ENCODE data around the gene RAD51B.

RAD51B gene

GRCh38 chr14:68506645-68507419 lies 687.3 kb downstream of the RAD51B start:
- DNase-seq (ENCODE audit: insufficient read length, low spot score) = no peak

GRCh38 chr14:68507544-68508081 lies 688.0 kb downstream of the RAD51B start:
- peak; percentile 94 for FAIRE-seq
- no peak for DNase-seq (ENCODE audit: insufficient read length, low spot score)

More at GRCh38 chr14:68506645-68507419, 687.3 kb downstream of the RAD51B start:
- no peak for FAIRE-seq

GRCh38 chr14:68508581-68508980 lies 689.0 kb downstream of the RAD51B start:
- FAIRE-seq = no peak
- no peak for DNase-seq (ENCODE audit: insufficient read length, low spot score)

GRCh38 chr14:68509188-68509983 lies 689.8 kb downstream of the RAD51B start:
- FAIRE-seq (peak; percentile 82), DNase-seq (ENCODE audit: insufficient read length, low spot score) (no peak)

GRCh38 chr14:68510201-68511128 lies 690.9 kb downstream of the RAD51B start:
- FAIRE-seq (no peak), DNase-seq (ENCODE audit: insufficient read length, low spot score) (no peak)

- FAIRE-seq (peak; percentile 69), DNase-seq (ENCODE audit: insufficient read length, low spot score) (no peak)
Measured at GRCh38 chr14:68511129-68512047, 691.8 kb downstream of the RAD51B start.

- FAIRE-seq (peak; percentile 51), DNase-seq (ENCODE audit: insufficient read length, low spot score) (no peak)
Measured at GRCh38 chr14:68512088-68512487, 692.5 kb downstream of the RAD51B start.

- FAIRE-seq = peak; percentile 89
- no peak for DNase-seq (ENCODE audit: insufficient read length, low spot score)
Measured at GRCh38 chr14:68513137-68513536, 693.6 kb downstream of the RAD51B start.

GRCh38 chr14:68513838-68514607 lies 694.4 kb downstream of the RAD51B start:
- FAIRE-seq = peak; percentile 91
- DNase-seq (ENCODE audit: insufficient read length, low spot score) = no peak

GRCh38 chr14:68514608-68515194 lies 695.1 kb downstream of the RAD51B start:
- FAIRE-seq = peak; percentile 23
- DNase-seq (ENCODE audit: insufficient read length, low spot score) = no peak

GRCh38 chr14:68516342-68516741 lies 696.8 kb downstream of the RAD51B start:
- DNase-seq (ENCODE audit: insufficient read length, low spot score) (no peak), FAIRE-seq (no peak)

- no peak for FAIRE-seq
Measured at GRCh38 chr14:68518166-68518565, 698.6 kb downstream of the RAD51B start.

GRCh38 chr14:68518761-68519670 lies 699.4 kb downstream of the RAD51B start:
- no peak for DNase-seq (ENCODE audit: insufficient read length, low spot score)
- peak; percentile 81 for FAIRE-seq

More at GRCh38 chr14:68518166-68518565, 698.6 kb downstream of the RAD51B start:
- DNase-seq (ENCODE audit: insufficient read length, low spot score) = no peak

- FAIRE-seq (peak; percentile 68), DNase-seq (ENCODE audit: insufficient read length, low spot score) (no peak)
Measured at GRCh38 chr14:68519671-68520187, 700.1 kb downstream of the RAD51B start.

GRCh38 chr14:68520637-68521556 lies 701.3 kb downstream of the RAD51B start:
- FAIRE-seq (peak; percentile 89), DNase-seq (ENCODE audit: insufficient read length, low spot score) (no peak)

- FAIRE-seq = no peak
- DNase-seq (ENCODE audit: insufficient read length, low spot score) = no peak
Measured at GRCh38 chr14:68521557-68521901, 702.0 kb downstream of the RAD51B start.

Data from HTR-8/SVneo (cell line).